ENCODE results near the gene ALLC.
"Not testable (repeated sequence)": the region's sequence is repeated elsewhere in the genome, so short reads cannot be mapped to it uniquely, and the experiment has no call there.

GRCh38 chr2:3615541-3616200 lies 42.3 kb upstream of the ALLC start:
- not testable (repeated sequence) for TF ChIP-seq CTCF (IDR thresholded peaks at IDR 0.05; ENCODE audit: low read depth, low read length); EZH2phosphoT487 (IDR thresholded peaks at IDR 0.05; ENCODE audit: low read depth)
